HG03520 (cell line): ENCODE results near the gene C2orf81.
A peak's percentile ranks its signal among the peaks of the same experiment; 100 is the strongest.

Experiments used
- ATAC-seq: cut with Tn5 transposase; IDR thresholded peaks from one replicate; pipeline ENCODE4 v1.9.1; 2021; ENCODE audit warnings: mild to moderate bottlenecking, moderate library complexity; ENCODE audit not compliant: unreplicated experiment

The C2orf81 gene

DNA sequence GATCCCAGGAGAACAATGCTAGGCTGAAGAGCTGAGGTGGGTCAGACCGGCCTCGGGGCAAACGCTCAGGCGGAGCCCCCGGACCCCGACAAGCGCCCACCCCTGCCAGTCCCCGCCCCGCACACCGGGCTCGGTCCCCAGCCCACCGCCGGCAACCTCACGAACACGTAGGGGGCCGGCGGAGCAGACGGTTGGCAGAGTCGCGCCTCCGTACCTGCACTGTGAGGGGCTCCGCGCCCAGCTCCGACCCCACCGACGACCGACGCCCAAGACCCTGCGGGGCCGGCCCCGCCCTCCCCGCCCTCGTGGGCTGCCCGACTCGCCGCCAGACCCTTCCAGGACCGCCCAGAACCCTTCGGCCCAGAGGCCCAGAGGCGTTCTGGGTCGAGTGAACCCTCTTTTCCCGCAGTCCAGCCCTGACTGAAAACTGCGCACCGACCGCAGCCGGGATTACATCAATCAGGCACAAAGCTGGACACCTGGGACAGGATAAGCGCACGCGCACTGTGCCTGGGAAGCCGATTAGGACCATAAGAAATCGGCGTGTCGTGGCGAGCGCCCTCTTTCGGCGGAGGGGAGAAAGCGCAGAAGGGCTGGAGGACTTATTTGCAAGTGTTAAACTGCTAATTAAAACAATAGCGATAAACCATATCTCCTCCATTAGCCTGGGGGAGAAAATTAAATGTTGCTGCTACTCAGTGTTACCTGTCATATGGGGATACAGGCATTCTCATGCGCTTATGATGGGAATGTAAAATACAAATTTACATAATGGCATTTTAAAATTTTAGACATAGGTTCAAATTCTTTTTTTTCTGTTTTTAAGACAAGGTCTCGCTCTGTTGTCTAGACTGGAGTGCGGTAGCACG lies 29.6 kb downstream of the C2orf81 start:
- peak; percentile 64 for ATAC-seq

DNA sequence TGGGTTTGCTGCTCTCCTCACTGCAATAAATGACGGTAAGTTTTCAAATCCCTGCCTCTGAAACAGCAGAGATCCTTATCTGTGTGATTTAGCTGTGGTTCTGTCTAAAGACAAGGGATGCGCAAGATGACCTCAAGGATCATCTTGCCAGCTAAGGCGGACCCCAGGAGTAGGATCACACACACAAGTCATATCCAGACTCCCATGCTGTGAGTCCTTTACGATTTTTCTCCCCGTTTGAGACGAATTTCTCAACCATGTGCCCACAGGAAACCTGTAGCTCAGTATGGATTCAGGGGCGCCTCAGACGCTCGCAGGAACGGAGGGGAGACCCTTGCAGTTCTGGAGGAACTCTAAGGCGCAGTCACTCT lies 30.2 kb downstream of the C2orf81 start:
- no peak for ATAC-seq

DNA sequence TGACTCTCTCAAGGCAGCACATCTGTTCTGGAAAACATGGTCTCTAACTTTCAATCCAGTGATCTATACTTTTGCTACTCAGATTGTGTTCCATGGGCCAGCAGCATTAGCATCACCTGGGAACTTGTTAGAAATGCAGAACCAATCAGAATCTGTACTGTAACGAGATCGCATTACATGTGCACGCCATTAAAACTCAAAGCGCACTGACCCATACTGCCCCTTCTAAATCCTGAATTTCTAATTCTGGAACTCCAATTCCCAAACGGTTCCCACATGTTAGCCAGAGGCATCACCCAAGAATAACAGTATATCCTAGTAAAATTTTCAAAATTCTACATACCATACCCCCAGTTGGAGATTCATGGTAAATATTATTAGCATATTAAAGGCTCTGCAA lies 30.8 kb downstream of the C2orf81 start:
- no peak for ATAC-seq

DNA sequence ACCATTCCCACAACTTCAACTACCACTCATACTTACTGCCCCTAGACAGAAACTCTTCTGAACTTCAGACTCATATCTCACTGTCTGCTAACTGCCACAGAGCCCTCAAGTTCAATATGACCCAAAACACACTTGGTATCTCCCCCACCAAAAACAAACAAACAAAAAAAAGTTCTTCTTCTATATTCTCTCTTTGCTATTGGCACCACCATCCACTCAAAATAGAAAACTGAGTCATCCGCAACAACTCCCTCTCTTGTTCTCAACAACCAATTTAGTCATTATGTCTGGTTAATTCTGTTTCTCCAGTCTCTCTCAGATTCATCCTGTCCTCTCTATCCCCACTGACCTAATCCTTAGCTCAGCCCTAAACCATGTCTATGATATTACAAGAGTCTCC lies 34.1 kb downstream of the C2orf81 start:
- no peak for ATAC-seq

DNA sequence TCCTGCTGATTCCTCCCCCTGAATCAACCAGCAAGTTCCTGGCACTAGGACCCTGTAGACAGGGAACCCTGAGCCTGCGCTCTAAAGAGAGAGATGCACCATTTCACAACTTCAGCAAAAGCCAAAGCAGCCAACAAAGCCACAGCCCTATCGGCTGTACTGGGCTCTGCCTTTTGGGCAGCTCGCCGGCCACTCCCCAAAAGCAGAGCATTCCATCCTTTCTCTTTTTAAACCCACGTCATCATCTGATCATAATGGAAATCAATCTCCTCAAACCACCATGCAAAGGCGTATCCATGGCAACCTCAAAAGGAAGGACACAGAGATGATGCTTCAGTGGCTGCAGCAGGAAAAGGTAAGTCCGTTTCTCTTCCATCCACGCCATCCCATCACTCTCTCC lies 36.0 kb downstream of the C2orf81 start:
- no peak for ATAC-seq

DNA sequence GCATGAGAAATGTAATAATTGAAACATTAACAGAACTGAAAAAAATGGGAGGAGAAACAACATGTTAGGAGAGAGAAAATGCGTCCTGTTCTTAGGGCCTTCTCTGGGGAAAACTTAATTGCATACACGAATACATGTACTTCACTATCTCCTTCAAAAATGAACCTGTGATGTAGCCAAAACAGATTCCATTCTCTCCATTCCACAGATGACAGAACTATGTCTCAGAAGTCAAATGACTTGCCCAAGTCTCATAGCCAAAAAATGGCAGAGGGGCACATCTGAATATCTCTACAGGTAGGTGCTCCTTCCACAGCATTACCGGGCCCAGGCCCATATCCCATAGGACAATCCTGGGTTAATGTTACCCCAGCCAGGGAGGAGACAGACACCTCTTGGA lies 37.4 kb downstream of the C2orf81 start:
- ATAC-seq: no peak

DNA sequence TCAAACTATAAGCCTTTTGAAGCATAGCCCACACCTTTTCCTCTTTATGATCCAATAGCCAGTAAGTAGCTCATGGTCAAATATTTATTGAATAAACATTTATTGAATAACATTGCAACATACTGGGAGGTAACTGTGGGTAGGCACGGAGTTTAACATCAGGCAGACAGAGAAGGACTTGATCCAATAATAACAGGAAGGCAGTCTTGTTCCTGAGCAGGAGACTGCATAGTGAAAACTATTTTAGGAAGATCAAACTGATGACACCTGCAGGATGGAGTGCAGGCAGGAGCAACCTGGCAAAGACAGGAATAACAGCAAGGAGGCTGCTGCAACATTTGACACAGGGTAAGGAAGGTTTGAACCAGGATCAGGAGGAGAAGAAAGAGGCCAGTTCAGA lies 38.2 kb downstream of the C2orf81 start:
- no peak for ATAC-seq

DNA sequence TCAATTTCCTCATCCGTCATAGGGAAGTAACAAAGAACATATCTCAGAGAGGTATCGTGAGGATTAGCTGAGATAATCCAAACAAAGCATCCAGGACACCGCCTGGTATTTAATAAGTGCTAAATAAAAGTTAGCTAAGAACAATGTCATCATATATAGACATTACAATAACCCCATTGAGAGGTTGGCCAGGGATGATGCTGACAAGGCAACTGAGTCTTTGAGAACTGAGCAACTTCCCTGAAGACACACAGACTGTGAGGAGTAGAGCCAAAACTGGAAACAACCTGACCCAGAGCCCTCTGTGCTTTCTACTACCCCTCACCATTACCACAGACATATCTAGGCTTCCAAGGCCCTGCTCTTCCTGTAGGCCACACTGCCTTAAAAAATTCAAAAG lies 39.7 kb downstream of the C2orf81 start:
- ATAC-seq: no peak

DNA sequence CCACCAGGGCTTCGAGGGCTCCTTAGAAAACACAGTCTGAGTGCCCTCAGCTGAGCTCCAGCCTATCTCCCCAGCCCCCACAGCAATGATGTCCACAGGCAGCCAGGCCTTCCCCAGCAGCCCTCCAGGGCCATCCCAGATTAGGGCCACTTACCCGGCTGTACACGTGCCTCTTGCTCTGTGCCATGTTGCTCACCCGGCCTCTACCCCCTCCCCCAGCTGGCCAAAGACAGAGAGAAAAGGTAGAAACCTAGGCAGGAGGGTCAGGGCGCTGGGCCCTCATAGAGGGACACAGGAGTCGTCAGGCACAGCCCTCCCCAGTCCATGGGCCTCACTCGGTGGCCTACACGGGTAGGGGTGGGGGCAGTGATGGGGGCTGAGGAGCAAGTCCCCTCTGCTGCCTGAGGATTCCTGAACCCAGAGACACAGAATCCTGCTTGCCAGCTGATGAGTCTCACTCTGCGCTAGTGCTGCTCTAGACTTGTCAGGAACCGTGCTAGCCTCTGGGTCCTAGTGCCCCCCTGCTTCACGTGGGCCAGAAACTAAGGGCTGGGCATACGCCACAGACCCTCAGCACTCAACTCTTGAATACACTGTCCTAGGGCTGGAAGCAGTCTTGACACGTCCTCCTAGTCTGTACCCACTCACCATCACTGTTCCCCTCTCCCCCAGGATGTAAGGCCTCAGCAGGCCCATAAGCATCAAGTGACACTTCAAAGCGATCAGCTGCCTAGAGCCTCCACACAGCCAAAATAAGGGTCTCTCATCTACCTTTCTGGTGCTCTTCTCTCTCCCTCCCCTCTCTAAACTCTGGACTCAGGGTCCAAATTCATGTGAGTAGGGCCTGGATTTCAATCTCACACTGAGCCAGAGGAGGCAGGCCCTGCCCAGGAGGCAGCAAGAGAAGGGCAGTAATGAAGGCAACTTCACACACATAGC lies 41.3 kb downstream of the C2orf81 start, which contains the start of gene DCTN1:
Gene DCTN1, minus strand, starts transcription at position 461 of the 939 bp plus-strand sequence. Its CDS starts 274 bp downstream, at position 187.
- no peak for ATAC-seq

DNA sequence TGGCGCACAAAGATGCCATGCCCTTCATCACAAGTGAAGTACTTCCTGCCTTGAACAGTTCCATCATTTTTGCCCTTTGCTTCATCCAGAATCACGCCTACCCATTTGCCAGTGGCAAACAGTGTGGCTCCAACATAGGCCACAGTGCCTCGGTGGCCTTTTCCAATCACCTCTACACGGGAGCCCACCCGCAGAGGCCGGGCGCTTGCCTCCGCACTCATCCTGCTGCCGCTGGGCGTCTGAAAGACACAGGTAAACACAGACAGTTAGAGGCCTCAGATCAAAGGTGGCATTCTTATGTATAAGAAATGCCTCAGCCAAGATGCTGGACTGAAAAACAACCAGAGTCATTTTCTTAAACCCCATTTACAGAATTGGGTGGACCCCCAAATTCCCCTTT lies 43.4 kb downstream of the C2orf81 start:
- ATAC-seq: no peak

DNA sequence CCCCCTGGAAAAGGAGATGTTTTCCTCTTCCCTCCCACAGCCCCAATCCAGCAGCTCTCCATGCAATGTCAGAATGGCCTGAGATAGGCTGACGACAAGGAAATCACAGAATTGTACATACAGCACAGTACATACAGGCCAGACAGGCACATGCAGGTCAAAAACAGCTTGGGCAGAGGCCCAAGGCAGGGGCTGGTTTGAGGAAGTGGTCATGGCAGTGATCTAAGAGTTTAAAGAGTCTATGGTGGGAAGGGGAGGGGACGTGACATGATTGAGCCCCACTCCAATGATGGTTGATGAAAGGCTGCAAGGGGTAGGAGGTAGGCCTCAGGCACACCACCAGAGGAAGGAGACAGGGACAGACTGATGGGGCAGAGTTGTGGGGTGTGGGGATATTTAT lies 45.6 kb downstream of the C2orf81 start:
- no peak for ATAC-seq

DNA sequence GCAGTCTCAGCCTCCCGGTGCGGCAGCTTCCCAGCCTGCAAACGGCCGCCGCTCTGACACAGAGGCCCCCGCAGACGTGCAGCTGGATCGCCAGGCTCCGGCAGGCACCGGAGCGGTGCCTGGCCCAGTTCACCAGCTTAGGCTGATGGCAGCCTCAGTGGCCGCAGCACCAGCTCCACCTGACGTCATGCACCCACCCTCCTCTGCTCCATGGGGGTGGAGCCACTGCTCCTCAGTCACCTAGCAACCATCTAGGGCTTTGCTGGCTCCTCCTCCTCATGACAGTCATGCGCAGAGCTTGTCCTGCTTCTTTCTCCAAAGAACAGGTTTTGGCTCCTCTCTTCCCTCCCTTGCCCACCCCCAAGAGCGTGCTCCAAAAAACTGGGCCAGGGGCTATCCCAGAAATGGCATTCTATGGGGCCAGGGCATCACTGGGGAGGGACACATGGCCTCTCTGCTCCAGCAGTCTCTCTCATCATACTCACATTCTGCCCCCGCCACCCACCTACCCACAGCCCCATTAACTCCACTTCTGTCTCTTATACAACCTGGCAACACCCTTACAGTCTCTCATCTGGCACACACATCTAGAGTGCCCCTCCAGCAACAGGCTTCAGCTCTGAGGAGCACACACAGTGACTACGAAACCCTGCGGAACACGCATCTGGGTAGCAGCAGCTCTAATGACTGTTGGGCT lies 46.8 kb downstream of the C2orf81 start:
- ATAC-seq: no peak

DNA sequence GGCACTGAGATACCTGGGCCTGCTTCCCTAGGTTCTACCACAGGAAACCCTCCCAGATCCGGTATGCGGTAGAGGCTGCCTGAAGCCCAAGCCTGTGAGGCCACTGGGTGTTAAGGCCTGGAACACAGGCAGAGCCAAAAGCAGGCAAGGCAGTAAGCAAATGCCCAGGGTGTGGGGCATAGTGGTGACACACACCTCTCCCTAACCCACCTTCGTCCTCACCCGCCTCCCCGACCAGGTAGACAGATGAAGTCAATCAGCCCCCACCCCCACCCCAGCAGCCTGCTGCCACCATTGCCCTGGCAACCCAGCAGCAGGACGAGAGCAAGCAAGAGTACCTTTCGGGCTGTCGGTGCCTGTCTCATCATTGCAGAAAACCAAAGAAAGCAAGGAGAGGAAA lies 47.4 kb downstream of the C2orf81 start:
- no peak for ATAC-seq

DNA sequence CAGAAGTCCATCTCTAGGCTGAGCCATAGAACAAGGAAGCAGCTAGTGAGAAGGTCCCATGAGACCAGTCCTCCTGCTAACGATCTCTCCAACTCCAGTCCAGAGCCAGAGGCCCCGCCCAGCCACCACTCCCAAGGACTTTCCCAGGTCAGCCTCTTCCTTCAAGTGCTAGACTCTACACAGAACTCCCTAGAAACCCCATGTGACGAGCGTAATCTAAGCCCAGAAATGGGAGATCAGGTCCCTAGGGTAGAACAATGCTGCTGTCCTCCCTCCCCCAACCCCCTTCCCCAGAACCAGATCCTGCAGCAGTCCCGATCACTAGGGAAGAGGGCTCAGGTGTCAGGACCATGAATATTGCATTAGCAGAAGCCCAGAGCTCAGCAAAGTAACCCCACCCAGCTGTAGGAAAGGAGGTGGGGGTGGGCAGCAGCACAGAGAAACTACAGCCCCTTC lies 48.2 kb downstream of the C2orf81 start:
- no peak for ATAC-seq

DNA sequence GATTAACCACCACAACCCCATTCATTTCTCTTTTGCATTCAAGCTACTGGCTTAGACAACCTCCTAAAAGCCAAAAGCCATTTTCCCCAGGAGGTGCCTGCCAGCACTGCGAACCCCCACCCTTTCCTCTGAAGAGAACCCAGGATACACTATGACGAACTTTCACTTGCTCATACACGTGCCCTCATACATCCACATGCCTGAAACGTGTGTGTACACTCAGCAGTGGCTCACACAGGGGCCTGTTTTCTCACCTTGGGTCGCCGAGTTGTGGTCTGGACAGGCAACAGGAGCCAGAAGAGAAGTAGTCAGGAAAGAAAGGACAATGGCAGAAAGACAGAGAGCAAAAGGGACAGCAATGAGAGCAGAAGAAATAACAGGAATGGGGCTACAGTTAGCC lies 48.7 kb downstream of the C2orf81 start:
- ATAC-seq: no peak

DNA sequence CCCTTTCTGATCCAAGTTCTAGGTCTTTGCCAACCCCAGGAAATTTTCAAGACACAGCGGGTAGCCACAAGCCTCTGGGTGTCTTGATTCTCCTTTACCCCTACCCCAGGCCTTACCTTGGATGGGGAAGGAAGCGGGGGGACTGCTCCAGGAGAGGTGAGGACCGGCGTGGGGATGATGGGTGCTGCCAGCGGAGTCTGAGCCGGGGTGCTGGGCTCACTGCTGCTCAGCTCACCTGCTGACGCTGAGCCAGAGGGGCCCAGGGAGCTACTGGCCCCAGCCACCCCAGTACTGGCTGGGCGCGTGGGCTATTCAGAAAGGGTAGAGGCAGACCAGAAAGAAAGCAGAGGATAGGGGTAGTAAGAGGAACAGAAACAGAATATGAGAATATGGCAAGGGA lies 50.0 kb downstream of the C2orf81 start:
- ATAC-seq: no peak

DNA sequence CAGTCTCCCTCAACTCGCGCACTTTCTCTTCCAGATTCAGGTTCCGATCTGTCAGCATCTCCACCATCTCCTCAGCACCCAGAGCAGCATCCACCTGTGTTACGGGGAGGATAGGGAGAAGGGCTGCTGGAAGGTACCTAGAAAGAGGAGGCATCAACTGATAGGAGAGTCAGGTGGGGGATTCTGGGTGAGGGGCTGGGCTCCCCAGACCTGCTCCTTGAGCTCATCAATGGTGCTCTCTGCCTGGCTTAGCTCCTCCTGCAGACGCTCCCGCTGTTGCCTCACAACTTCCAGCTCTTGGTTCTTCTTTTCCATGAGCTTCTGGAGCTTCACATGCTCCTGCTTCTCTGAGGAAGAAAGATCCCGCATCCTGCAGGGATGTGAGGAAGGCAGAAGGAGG lies 51.4 kb downstream of the C2orf81 start:
- no peak for ATAC-seq

DNA sequence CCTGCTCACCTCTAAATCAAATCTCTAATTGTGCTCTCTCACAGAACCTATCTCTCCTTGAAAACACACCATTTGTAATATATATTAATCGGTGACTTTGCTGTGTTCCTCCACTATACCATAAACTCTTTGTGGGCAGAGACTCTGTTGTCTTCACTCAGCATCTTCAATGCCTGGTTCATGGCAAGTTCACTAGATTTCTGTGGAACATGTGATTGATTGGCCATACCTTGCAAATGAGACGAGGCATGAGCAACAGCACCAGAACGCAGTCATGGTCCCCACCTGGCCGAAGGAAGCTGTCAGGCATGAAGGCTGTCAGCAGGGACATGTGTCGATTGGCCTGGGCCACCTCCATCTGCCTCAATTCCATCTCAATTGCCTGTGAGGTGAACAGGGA lies 52.9 kb downstream of the C2orf81 start:
- ATAC-seq: no peak

DNA sequence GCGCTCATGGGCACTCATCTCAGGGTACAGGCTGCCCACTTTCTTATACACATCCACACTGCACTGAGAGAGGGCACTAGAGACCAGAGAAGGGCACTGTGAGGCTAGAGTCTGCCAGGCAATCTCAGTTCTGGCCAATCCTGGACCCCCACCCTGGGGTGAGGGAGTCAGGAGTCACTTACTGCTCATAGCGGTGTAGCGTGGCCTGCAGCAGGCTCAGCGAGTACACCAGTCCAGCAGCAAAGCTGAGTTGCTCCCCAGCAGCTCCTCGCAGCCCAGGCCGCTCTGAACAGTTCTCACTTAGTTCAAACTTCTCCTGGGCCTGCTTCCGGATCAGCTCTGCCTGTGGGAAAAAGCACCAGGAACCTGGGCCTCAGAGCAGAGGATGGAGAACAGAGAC lies 53.6 kb downstream of the C2orf81 start:
- no peak for ATAC-seq

DNA sequence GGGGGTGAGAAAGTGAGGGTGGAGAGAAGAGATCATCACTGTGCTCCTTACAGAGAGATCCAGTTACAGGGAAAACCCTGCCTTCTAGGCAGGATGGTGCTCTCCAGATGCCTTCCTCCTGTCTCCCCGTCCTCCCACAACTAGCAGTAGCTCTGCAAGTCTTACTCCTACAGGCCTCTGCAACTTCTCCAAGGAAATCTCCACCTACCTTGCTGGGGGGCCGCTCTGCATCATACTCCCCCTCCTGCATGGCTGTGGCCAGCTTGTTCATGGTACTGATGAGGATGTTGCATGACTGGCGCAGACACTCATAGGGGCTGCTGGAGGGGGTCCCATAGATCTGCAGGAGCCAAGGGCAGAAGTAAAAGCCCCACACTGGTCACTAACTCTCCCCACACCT lies 55.4 kb downstream of the C2orf81 start:
- no peak for ATAC-seq
